ENCODE measurements around the gene AGBL4. TPM values are rescaled to one million over a fixed set of nuclear protein-coding genes. Genes with fewer than 3 reads are reported as not detected.

The AGBL4 gene
- total RNA-seq, 2 donors from 2014 or later, result 0.40 to 5.5 TPM

GRCh38 chr1:48668339-48668738, 1355.4 kb downstream of the AGBL4 start:
- Histone ChIP-seq H3K9me3 (ENCODE audit: control insufficient read depth, low read length) (no peaks in the 10 kb centered on the region), H3K4me1 (ENCODE audit: control insufficient read depth, insufficient read depth, low read length) (peaks cover under 1% of the 10 kb centered on the region), H3K36me3 (ENCODE audit: control insufficient read depth, insufficient read depth, low read length) (no peaks in the 10 kb centered on the region), H3K4me3 (ENCODE audit: low read length) (no peak overlapping the region), H3K27me3 (ENCODE audit: control insufficient read depth, insufficient read depth, low read length, poor library complexity, severe bottlenecking) (no peaks in the 10 kb centered on the region), H3K9ac (ENCODE audit: extremely low read depth, low read length, poor library complexity, severe bottlenecking) (no peak overlapping the region), H3K27ac (ENCODE audit: low read depth, low read length) (no peak overlapping the region)
- no peak for DNase-seq
- H3K36me3 Mint-ChIP-seq (ENCODE audit: low read depth), result no peaks in the 10 kb centered on the region
- peaks cover 25% of the 10 kb centered on the region for H3K4me1 Mint-ChIP-seq
- no peaks in the 10 kb centered on the region for H3K27me3 Mint-ChIP-seq (ENCODE audit: insufficient read depth)
- no peak for TF ChIP-seq CTCF (conservative IDR thresholded peaks at IDR 0.05)
- H3K9me3 Mint-ChIP-seq, result no peaks in the 10 kb centered on the region
- H3K27ac Mint-ChIP-seq, result no peak overlapping the region
- WGBS, 2 experiments (ENCODE audit: insufficient coverage in 1 of 2, insufficient read length in 1 of 2), result 84% methylated on average over 2 of the region's 2 CpGs; no CpG with 5 or more reads in 1 of the 2 experiments
- H3K4me3 Mint-ChIP-seq, result no peak overlapping the region

- no peak for TF ChIP-seq CTCF (conservative IDR thresholded peaks at IDR 0.05)
- no peaks in the 10 kb centered on the region for H3K27me3 ChIP-seq (ENCODE audit: control insufficient read depth, insufficient read depth, low read length, poor library complexity, severe bottlenecking)
- Mint-ChIP-seq H3K4me1 (peaks cover 19% of the 10 kb centered on the region), H3K4me3 (no peak overlapping the region), H3K36me3 (ENCODE audit: low read depth) (no peaks in the 10 kb centered on the region), H3K9me3 (no peaks in the 10 kb centered on the region), H3K27me3 (ENCODE audit: insufficient read depth) (no peaks in the 10 kb centered on the region), H3K27ac (no peak overlapping the region)
- H3K4me3 ChIP-seq (ENCODE audit: low read length), result no peak overlapping the region
- no peaks in the 10 kb centered on the region for H3K36me3 ChIP-seq (ENCODE audit: control insufficient read depth, insufficient read depth, low read length)
- WGBS, 2 experiments (ENCODE audit: insufficient coverage in 1 of 2, insufficient read length in 1 of 2), result 86% methylated on average over 1 of the region's 1 CpG; no CpG with 5 or more reads in 1 of the 2 experiments
- no peak for DNase-seq
- no peaks in the 10 kb centered on the region for H3K4me1 ChIP-seq (ENCODE audit: control insufficient read depth, insufficient read depth, low read length)
- H3K27ac ChIP-seq (ENCODE audit: low read depth, low read length), result no peak overlapping the region
- H3K9ac ChIP-seq (ENCODE audit: extremely low read depth, low read length, poor library complexity, severe bottlenecking), result no peak overlapping the region
- H3K9me3 ChIP-seq (ENCODE audit: control insufficient read depth, low read length), result no peaks in the 10 kb centered on the region
Measured at GRCh38 chr1:48667782-48668181, 1356.0 kb downstream of the AGBL4 start.

- Histone ChIP-seq H3K9me3 (ENCODE audit: control insufficient read depth, low read length) (no peaks in the 10 kb centered on the region), H3K27ac (ENCODE audit: low read depth, low read length) (no peak overlapping the region), H3K9ac (ENCODE audit: extremely low read depth, low read length, poor library complexity, severe bottlenecking) (no peak overlapping the region), H3K36me3 (ENCODE audit: control insufficient read depth, insufficient read depth, low read length) (no peaks in the 10 kb centered on the region), H3K4me3 (ENCODE audit: low read length) (no peak overlapping the region), H3K4me1 (ENCODE audit: control insufficient read depth, insufficient read depth, low read length) (no peaks in the 10 kb centered on the region), H3K27me3 (ENCODE audit: control insufficient read depth, insufficient read depth, low read length, poor library complexity, severe bottlenecking) (peaks cover 5% of the 10 kb centered on the region)
- no peaks in the 10 kb centered on the region for H3K36me3 Mint-ChIP-seq (ENCODE audit: low read depth)
- no peak for DNase-seq
- H3K4me1 Mint-ChIP-seq, result peaks cover 4% of the 10 kb centered on the region
- H3K27ac Mint-ChIP-seq, result no peak overlapping the region
- peaks cover 3% of the 10 kb centered on the region for H3K27me3 Mint-ChIP-seq (ENCODE audit: insufficient read depth)
- WGBS, 2 experiments (ENCODE audit: insufficient coverage in 1 of 2, insufficient read length in 1 of 2), result 88 to 95% methylated on average over 4 to 6 of the region's 6 CpGs
- no peak overlapping the region for H3K4me3 Mint-ChIP-seq
- H3K9me3 Mint-ChIP-seq, result no peaks in the 10 kb centered on the region
- no peak for TF ChIP-seq CTCF (conservative IDR thresholded peaks at IDR 0.05)
Measured at GRCh38 chr1:48665708-48666407, 1357.9 kb downstream of the AGBL4 start.
